A673 (cell line): ENCODE results near the gene URAD. TPM values are rescaled to one million over a fixed set of nuclear protein-coding genes. Genes with fewer than 3 reads are reported as not detected.

Experiments
- BruUV-seq: library from RNA; stranded (reverse); fragments of 400-500 nt; replicated peaks from 2 replicates; lab custom pipeline; 2021; lab: Mats Ljungman, UMichigan
- CTCF ChIA-PET: fragments of 300-600 bp; sonication (Branson Sonifier 250); formaldehyde crosslinking; loops from one replicate; lab custom pipeline; 2022; ENCODE audit warnings: antibody characterized with exemption; lab: Charles Lee
- POLR2A ChIA-PET: fragments of 300-600 bp; sonication (Branson Sonifier 250); formaldehyde crosslinking; loops from one replicate; lab custom pipeline; 2022; ENCODE audit warnings: antibody characterized with exemption; ENCODE audit not compliant: low non-redundant PET; lab: Charles Lee
- DNase-seq: peaks from one replicate; pipeline ENCODE4 v3.0.0-alpha.2; 2015; ENCODE audit warnings: low spot score
- H3K27ac ChIP-seq: fragments of 200-600 bp; sonication (generic); 2 replicates; pipeline ENCODE4 v1.5.1; 2016; ENCODE audit warnings: mixed run types, low read depth, mild to moderate bottlenecking, mixed read lengths, antibody characterized with exemption, low read length; ENCODE audit not compliant: poor library complexity, severe bottlenecking
- H3K27me3 ChIP-seq: fragments of 200-600 bp; sonication (generic); replicated peaks from 2 replicates; pipeline ENCODE4 v1.6.1; 2017; ENCODE audit warnings: mixed run types, low read depth, mild to moderate bottlenecking, mixed read lengths, antibody characterized with exemption, low read length; ENCODE audit not compliant: insufficient read depth, poor library complexity
- H3K36me3 ChIP-seq: fragments of 200-600 bp; sonication (generic); 2 replicates; pipeline ENCODE4 v1.6.1; 2016; ENCODE audit warnings: mixed run types, mild to moderate bottlenecking, mixed read lengths, antibody characterized with exemption, low read length; ENCODE audit not compliant: insufficient read depth, poor library complexity, severe bottlenecking
- H3K4me1 ChIP-seq: fragments of 200-600 bp; sonication (generic); 2 replicates; pipeline ENCODE4 v1.6.1; 2017; ENCODE audit warnings: mixed run types, mild to moderate bottlenecking, mixed read lengths, antibody characterized with exemption, low read length; ENCODE audit not compliant: insufficient read depth, poor library complexity, severe bottlenecking
- H3K4me3 ChIP-seq: fragments of 200-600 bp; sonication (generic); 2 replicates; pipeline ENCODE4 v1.5.1; 2016; ENCODE audit warnings: low read depth, mixed run types, mild to moderate bottlenecking, mixed read lengths, low read length; ENCODE audit not compliant: poor library complexity, severe bottlenecking
- H3K9me3 ChIP-seq: fragments of 200-600 bp; sonication (generic); 2 replicates; pipeline ENCODE4 v1.6.1; 2016; ENCODE audit warnings: mixed run types, low read depth, mild to moderate bottlenecking, mixed read lengths, antibody characterized with exemption, low read length; ENCODE audit not compliant: poor library complexity, severe bottlenecking
- EZH2 ChIP-seq: fragments of 200-600 bp; sonication (generic); IDR thresholded peaks from 2 replicates; pipeline ENCODE4 v1.6.1; 2017; ENCODE audit warnings: borderline replicate concordance, low read depth, mild to moderate bottlenecking, mixed read lengths, antibody characterized with exemption, low read length; ENCODE audit not compliant: poor library complexity, severe bottlenecking
- intact Hi-C: fragments of 100-400 bp; cut with micrococcal nuclease; formaldehyde crosslinking; loops from one replicate; pipeline ENCODE4 v1.10.0; 2022; ENCODE audit not compliant: unreplicated experiment
- total RNA-seq: library from RNA; stranded (reverse); gene quantifications from 2 replicates; pipeline ENCODE4 v1.2.3, GENCODE V29; 2021
- TF ChIP-seq, protein P1 (sequence below): fragments of 300-800, 200-600 bp; sonication (generic); conservative IDR thresholded peaks from 2 replicates; pipeline ENCODE4 v1.5.1; 2017; ENCODE audit warnings: low read depth, mild to moderate bottlenecking, antibody characterized with exemption, low read length, moderate library complexity, mixed read lengths

The URAD gene
- total RNA-seq, 1 experiment from 2014 or later, result not detected

DNA sequence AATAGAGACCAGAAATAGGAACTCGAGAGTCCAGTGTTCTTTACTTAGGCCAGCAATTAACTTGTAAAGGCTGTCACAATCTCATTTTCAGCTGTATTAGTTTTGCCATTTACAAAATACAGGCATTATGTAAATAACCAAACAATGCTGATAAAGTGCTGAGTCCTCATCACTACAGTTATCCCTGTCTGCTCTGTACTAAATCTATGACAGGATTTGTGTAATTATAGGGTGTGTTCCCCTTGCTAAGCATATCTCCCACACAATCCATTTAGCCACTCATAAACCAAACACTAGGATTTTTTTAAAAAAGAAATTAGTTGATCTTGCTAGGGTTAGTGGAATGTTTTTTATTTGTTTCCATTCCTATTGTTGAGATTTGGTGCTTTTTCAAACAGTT, 45.5 kb downstream of the URAD start:
- ChIA-PET POLR2A (no interaction called here), CTCF (interaction anchor here (0.6 to 0.7 kb wide), 2 partner anchors 19 to 116 kb away, joined by 3 read pairs; no protein-coding TSS in a partner anchor)
- intact Hi-C loops, result no loop called here
- TF ChIP-seq, protein P1, sequence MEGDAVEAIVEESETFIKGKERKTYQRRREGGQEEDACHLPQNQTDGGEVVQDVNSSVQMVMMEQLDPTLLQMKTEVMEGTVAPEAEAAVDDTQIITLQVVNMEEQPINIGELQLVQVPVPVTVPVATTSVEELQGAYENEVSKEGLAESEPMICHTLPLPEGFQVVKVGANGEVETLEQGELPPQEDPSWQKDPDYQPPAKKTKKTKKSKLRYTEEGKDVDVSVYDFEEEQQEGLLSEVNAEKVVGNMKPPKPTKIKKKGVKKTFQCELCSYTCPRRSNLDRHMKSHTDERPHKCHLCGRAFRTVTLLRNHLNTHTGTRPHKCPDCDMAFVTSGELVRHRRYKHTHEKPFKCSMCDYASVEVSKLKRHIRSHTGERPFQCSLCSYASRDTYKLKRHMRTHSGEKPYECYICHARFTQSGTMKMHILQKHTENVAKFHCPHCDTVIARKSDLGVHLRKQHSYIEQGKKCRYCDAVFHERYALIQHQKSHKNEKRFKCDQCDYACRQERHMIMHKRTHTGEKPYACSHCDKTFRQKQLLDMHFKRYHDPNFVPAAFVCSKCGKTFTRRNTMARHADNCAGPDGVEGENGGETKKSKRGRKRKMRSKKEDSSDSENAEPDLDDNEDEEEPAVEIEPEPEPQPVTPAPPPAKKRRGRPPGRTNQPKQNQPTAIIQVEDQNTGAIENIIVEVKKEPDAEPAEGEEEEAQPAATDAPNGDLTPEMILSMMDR, result no peak
- no TSS peak for BruUV-seq
- Histone ChIP-seq H3K9me3 (no peaks in the 10 kb centered on the region), H3K36me3 (no peaks in the 10 kb centered on the region), H3K27me3 (peaks cover 3% of the 10 kb centered on the region), H3K4me1 (no peaks in the 10 kb centered on the region), H3K27ac (no peak overlapping the region), H3K4me3 (no peak overlapping the region)
- no peak for DNase-seq

DNA sequence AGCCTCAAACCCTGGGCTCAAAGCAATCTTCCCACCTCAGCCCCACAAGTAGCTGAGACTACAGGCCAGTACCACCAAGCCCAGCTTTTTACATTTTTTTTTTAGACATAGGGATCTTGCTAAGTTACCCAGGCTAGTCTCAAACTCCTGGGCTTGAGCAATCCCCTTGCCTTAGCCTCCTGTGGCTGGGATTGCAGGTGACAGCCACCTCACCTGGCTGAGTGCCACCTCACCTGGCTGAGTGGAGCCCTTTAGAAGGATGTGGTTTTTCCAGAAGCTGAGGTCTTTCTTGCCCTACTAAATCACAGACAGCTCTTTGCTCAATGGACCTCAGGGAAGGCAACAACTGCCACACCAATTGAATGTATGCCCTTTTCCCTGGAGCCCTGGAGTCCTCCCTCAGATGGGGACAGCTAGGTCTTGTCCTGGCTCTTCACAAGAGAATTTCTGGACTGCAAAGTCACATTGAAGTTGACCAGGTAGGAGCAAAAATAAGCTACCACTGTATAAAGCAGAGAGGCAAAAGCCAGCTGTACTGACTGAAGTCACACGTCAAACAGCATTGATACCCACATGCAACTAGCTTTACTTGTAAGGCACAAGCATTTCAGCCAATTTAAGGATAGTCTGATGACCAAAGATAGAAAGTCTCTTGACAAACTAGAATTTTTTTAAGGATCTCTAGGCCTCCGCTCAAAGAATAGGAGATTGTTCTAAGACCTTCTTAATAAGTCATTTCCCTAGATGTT, 54.7 kb downstream of the URAD start:
- intact Hi-C loops, result no loop called here

DNA sequence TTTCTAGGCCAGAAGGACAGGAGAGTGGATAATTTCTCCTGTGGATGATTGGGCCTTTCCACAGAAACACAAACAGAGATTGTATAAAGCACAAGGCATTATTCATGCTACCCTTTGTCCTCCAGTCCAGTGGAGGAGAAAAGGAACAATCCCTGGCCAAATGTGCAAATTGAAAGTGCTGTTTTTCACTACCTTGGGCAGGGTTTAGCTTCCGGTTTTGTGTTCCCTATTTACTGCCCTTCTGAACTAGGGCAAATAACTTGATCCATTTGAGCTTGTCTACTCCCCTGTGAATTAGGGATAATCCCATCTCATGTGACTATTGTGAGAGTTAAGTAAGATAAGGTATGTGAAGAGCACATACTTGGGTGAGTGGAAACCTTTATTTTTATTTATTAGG, 55.4 kb downstream of the URAD start:
- no peaks in the 10 kb centered on the region for H3K36me3 ChIP-seq
- intact Hi-C loops, result no loop called here
- no peak overlapping the region for H3K27ac ChIP-seq
- no peak overlapping the region for H3K4me3 ChIP-seq
- no peak for DNase-seq
- BruUV-seq, result no TSS peak
- H3K4me1 ChIP-seq, result no peaks in the 10 kb centered on the region
- POLR2A ChIA-PET, result no interaction called here
- peaks cover 39% of the 10 kb centered on the region for H3K27me3 ChIP-seq
- CTCF ChIA-PET, result no interaction called here
- H3K9me3 ChIP-seq, result no peaks in the 10 kb centered on the region
- TF ChIP-seq, protein P1, result no peak
- TF ChIP-seq EZH2, result no peak

More for the DNA sequence above, 54.7 kb downstream of the URAD start:
- Histone ChIP-seq H3K4me1 (no peaks in the 10 kb centered on the region), H3K4me3 (no peak overlapping the region), H3K9me3 (no peaks in the 10 kb centered on the region), H3K27me3 (peaks cover 33% of the 10 kb centered on the region), H3K36me3 (no peaks in the 10 kb centered on the region), H3K27ac (no peak overlapping the region)
- POLR2A ChIA-PET, result no interaction called here
- CTCF ChIA-PET, result no interaction called here
- TF ChIP-seq EZH2, result no peak
- TF ChIP-seq, protein P1, result no peak
- DNase-seq, result no peak
- no TSS peak for BruUV-seq
